Type B pancreatic cell (in vitro differentiated cells): ENCODE results near the gene PCDHB13. TPM values are rescaled to one million over a fixed set of nuclear protein-coding genes. Genes with fewer than 3 reads are reported as not detected.
"Not testable (repeated sequence)": the region's sequence is repeated elsewhere in the genome, so short reads cannot be mapped to it uniquely, and the experiment has no call there.

Source experiments
- DNase-seq: peaks from one replicate; pipeline ENCODE4 v3.0.0; 2021; ENCODE audit warnings: mixed read lengths; ENCODE audit not compliant: unreplicated experiment; ENCODE audit errors: extremely low spot score
- H3K27ac Mint-ChIP-seq: 2 replicates; pipeline ENCODE4 v1.8.0; 2021; ENCODE audit warnings: mild to moderate bottlenecking, mixed read lengths
- H3K27me3 Mint-ChIP-seq: 2 replicates; pipeline ENCODE4 v1.8.0; 2021; ENCODE audit warnings: mixed read lengths
- H3K36me3 Mint-ChIP-seq: 2 replicates; pipeline ENCODE4 v1.8.0; 2021; ENCODE audit warnings: mixed read lengths
- H3K4me1 Mint-ChIP-seq: one replicate; pipeline ENCODE4 v1.8.0; 2021; ENCODE audit warnings: mixed read lengths; ENCODE audit not compliant: unreplicated experiment
- H3K4me3 Mint-ChIP-seq: 2 replicates; pipeline ENCODE4 v1.8.0; 2021; ENCODE audit warnings: mild to moderate bottlenecking, mixed read lengths
- H3K9me3 Mint-ChIP-seq: 2 replicates; pipeline ENCODE4 v1.8.0; 2021; ENCODE audit warnings: mixed read lengths
- total RNA-seq: library from RNA; stranded (reverse); gene quantifications from 2 replicates; pipeline ENCODE4 v1.2.1, GENCODE V29; 2021; ENCODE audit warnings: low replicate concordance
- TF ChIP-seq, protein P1 (sequence below): fragments of 200-600 bp; sonication (generic); conservative IDR thresholded peaks from 2 replicates; pipeline ENCODE4 v1.5.0; 2021; ENCODE audit warnings: antibody characterized with exemption, mild to moderate bottlenecking

PCDHB13 gene
- total RNA-seq, 1 donor from 2014 or later: 2.3 TPM

DNA sequence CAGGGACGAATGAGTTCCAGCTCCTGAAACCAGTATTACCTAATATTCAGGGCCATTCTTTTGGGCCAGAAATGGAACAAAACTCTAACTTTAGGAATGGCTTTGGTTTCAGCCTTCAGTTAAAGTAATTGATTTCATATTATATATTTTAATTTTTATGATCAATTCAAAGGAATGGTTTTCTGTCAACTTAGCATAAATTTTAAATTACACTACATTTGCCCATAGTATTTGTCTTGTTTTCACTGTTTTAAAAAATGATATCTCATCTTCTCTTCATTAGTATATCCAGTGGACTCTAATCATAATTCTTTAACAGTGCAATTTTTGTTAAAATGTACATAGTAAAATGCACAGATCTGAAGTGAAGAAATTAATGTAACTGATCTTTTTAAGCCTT lies 33.4 kb upstream of the PCDHB13 start:
- no peak overlapping the region for H3K27ac Mint-ChIP-seq
- H3K36me3 Mint-ChIP-seq: peaks cover 13% of the 10 kb centered on the region
- no peak overlapping the region for H3K4me3 Mint-ChIP-seq
- H3K9me3 Mint-ChIP-seq: peaks cover 8% of the 10 kb centered on the region
- no peaks in the 10 kb centered on the region for H3K27me3 Mint-ChIP-seq
- TF ChIP-seq, protein P1, sequence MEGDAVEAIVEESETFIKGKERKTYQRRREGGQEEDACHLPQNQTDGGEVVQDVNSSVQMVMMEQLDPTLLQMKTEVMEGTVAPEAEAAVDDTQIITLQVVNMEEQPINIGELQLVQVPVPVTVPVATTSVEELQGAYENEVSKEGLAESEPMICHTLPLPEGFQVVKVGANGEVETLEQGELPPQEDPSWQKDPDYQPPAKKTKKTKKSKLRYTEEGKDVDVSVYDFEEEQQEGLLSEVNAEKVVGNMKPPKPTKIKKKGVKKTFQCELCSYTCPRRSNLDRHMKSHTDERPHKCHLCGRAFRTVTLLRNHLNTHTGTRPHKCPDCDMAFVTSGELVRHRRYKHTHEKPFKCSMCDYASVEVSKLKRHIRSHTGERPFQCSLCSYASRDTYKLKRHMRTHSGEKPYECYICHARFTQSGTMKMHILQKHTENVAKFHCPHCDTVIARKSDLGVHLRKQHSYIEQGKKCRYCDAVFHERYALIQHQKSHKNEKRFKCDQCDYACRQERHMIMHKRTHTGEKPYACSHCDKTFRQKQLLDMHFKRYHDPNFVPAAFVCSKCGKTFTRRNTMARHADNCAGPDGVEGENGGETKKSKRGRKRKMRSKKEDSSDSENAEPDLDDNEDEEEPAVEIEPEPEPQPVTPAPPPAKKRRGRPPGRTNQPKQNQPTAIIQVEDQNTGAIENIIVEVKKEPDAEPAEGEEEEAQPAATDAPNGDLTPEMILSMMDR: no peak
- no peak for DNase-seq
- no peaks in the 10 kb centered on the region for H3K4me1 Mint-ChIP-seq

DNA sequence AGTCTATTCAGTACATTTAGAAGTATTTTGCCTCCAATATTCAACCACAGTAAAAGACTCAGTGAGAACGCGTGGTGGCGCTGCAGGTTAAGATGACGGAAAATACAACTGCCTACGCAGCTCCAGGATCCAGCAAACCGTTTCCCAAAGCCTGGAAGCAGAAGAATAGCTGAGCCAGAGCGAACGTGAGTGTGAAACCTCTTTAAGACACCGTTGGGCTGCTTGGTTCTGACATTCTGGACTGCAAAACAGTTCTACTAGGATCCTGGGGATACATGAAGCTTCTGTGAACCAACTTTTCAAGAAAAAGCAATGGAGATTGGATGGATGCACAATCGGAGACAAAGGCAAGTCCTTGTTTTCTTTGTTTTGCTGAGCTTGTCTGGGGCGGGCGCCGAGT lies 31.5 kb upstream of the PCDHB13 start, which contains the start of gene PCDHB16:
Gene PCDHB16 (plus strand): TSS at position 140 of the 400 bp plus-strand sequence. CDS start 173 bp downstream, at position 313.
- Mint-ChIP-seq H3K4me1 (no peaks in the 10 kb centered on the region), H3K36me3 (peaks cover 17% of the 10 kb centered on the region)

GRCh38 chr5:141184117-141184855 lies 29.4 kb upstream of the PCDHB13 start:
- Mint-ChIP-seq H3K9me3 (peaks cover 17% of the 10 kb centered on the region), H3K36me3 (peaks cover 21% of the 10 kb centered on the region)
- not testable (repeated sequence) for H3K4me3 Mint-ChIP-seq, H3K27me3 Mint-ChIP-seq, H3K4me1 Mint-ChIP-seq, H3K27ac Mint-ChIP-seq, DNase-seq

More for the DNA sequence above, 31.5 kb upstream of the PCDHB13 start, which contains the start of gene PCDHB16:
- H3K27me3 Mint-ChIP-seq: no peaks in the 10 kb centered on the region
- peak within 1 kb of the TSS; percentile 28 for H3K27ac Mint-ChIP-seq
- TF ChIP-seq, protein P1: peak; percentile 75
- DNase-seq: no peak
- H3K9me3 Mint-ChIP-seq: peaks cover 13% of the 10 kb centered on the region
- peak within 1 kb of the TSS; percentile 86 for H3K4me3 Mint-ChIP-seq

- DNase-seq: no peak
- Mint-ChIP-seq H3K36me3 (peaks cover 21% of the 10 kb centered on the region), H3K9me3 (peaks cover 17% of the 10 kb centered on the region), H3K4me3 (peak within 1 kb of the TSS; percentile 60), H3K27me3 (no peaks in the 10 kb centered on the region), H3K27ac (peak within 1 kb of the TSS; percentile 10), H3K4me1 (no peaks in the 10 kb centered on the region)
- TF ChIP-seq, protein P1: peak; percentile 68
Observed at GRCh38 chr5:141186897-141187512, 26.7 kb upstream of the PCDHB13 start, which contains the start of gene PCDHB9. PCDHB9 (plus strand) TSS chr5:141187161; CDS start chr5:141187319, 158 bp downstream.

GRCh38 chr5:141188682-141189081 lies 25.0 kb upstream of the PCDHB13 start:
- peaks cover 14% of the 10 kb centered on the region for H3K36me3 Mint-ChIP-seq
- DNase-seq, H3K27ac Mint-ChIP-seq, H3K27me3 Mint-ChIP-seq, H3K4me1 Mint-ChIP-seq, H3K4me3 Mint-ChIP-seq: not testable (repeated sequence)
- peaks cover 13% of the 10 kb centered on the region for H3K9me3 Mint-ChIP-seq

GRCh38 chr5:141189131-141189530 lies 24.6 kb upstream of the PCDHB13 start:
- H3K9me3 Mint-ChIP-seq: peaks cover 13% of the 10 kb centered on the region
- not testable (repeated sequence) for H3K4me3 Mint-ChIP-seq, DNase-seq, H3K27me3 Mint-ChIP-seq, H3K27ac Mint-ChIP-seq, H3K4me1 Mint-ChIP-seq
- peaks cover 14% of the 10 kb centered on the region for H3K36me3 Mint-ChIP-seq
